HG02759 (cell line): ENCODE data around the gene CEBPA.

Experiments
- ATAC-seq: cut with Tn5 transposase; IDR thresholded peaks from one replicate; pipeline ENCODE4 v1.9.1; 2021; ENCODE audit warnings: mild to moderate bottlenecking, moderate library complexity; ENCODE audit not compliant: unreplicated experiment

Gene CEBPA

GRCh38 chr19:33252418-33252962, 49.8 kb downstream of the CEBPA start:
- no peak for ATAC-seq

- no peak for ATAC-seq
Observed at GRCh38 chr19:33251526-33252090, 50.7 kb downstream of the CEBPA start.

DNA sequence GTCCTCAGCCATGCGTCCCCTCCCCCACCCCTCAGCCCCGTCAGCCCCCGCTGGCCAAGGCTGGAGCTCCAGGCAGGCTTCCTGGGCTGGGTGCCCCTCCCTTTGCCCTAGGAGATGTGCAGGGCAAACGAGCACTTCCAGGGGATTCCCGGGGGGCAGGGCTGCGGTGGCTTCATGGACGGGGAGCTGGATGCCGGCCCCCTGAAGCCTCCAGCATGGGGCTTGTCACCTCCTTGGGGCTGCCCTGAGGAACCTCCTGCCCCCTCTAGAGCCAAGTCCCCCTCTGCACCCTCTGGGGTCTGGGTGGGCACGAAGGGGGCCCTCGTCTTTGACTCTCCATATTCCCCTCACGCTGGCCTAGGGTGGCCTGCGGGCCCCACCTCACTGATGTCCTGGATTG, 51.3 kb downstream of the CEBPA start:
- ATAC-seq = no peak

DNA sequence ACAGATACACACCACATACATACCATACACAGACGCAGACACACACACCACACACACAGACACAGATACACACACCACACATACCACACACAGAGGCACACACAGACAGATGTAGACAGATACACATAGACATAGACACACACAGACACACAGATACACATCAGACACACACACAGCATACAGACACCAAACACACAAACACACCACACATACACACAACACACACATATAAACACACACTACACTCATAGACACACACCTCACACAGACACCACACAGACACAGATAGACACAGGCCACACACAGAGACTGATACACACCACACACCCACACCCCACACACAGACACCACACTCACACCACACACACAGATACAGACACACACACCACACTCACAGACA, 51.8 kb downstream of the CEBPA start:
- no peak for ATAC-seq
